Measurements from ENCODE around the gene AP2A1.
A peak's percentile ranks its signal among the peaks of the same experiment; 100 is the strongest.

Gene AP2A1

GRCh38 chr19:49839713-49840112 is 72.9 kb downstream of the AP2A1 start:
- no peak for ATAC-seq

GRCh38 chr19:49840321-49840720 is 73.5 kb downstream of the AP2A1 start:
- ATAC-seq = no peak

- no peak for ATAC-seq
Observed at GRCh38 chr19:49840736-49841249, 74.0 kb downstream of the AP2A1 start.

- ATAC-seq = no peak
Observed at GRCh38 chr19:49843265-49843664, 76.5 kb downstream of the AP2A1 start.

- ATAC-seq = no peak
Observed at GRCh38 chr19:49844138-49845095, 77.6 kb downstream of the AP2A1 start.

- no peak for ATAC-seq
Observed at GRCh38 chr19:49845414-49845813, 78.6 kb downstream of the AP2A1 start.

GRCh38 chr19:49846408-49846807 is 79.6 kb downstream of the AP2A1 start:
- no peak for ATAC-seq

- ATAC-seq = no peak
Observed at GRCh38 chr19:49847731-49848696, 81.2 kb downstream of the AP2A1 start.

GRCh38 chr19:49848938-49849337 is 82.1 kb downstream of the AP2A1 start:
- no peak for ATAC-seq

GRCh38 chr19:49849433-49850220 is 82.8 kb downstream of the AP2A1 start:
- ATAC-seq = no peak

GRCh38 chr19:49850221-49850486 is 83.4 kb downstream of the AP2A1 start:
- ATAC-seq = no peak

- ATAC-seq = peak; percentile 86
Observed at GRCh38 chr19:49850487-49851342, 83.9 kb downstream of the AP2A1 start, which contains the start of gene PTOV1. Gene PTOV1 (plus strand): TSS chr19:49851159.

- no peak for ATAC-seq
Observed at GRCh38 chr19:49851456-49852259, 84.9 kb downstream of the AP2A1 start.

- no peak for ATAC-seq
Observed at GRCh38 chr19:49852631-49853126, 85.9 kb downstream of the AP2A1 start.

GRCh38 chr19:49853852-49854377 is 87.1 kb downstream of the AP2A1 start:
- ATAC-seq = no peak

- no peak for ATAC-seq
Observed at GRCh38 chr19:49854378-49855263, 87.8 kb downstream of the AP2A1 start.

- ATAC-seq = no peak
Observed at GRCh38 chr19:49855277-49855675, 88.5 kb downstream of the AP2A1 start.

GRCh38 chr19:49855676-49856573 is 89.1 kb downstream of the AP2A1 start:
- no peak for ATAC-seq
